Mononuclear cell (primary cell): ENCODE data around the gene IQGAP2. TPM values are rescaled to one million over a fixed set of nuclear protein-coding genes. Genes with fewer than 3 reads are reported as not detected.
"Not testable (repeated sequence)": the region's sequence is repeated elsewhere in the genome, so short reads cannot be mapped to it uniquely, and the experiment has no call there.

Source experiments
- H3K27me3 ChIP-seq: 2 replicates; pipeline ENCODE4 v1.6.0; 2011; ENCODE audit warnings: low read length, control low read depth; ENCODE audit not compliant: insufficient read depth
- H3K4me1 ChIP-seq: 2 replicates; pipeline ENCODE4 v1.5.1; 2011; ENCODE audit warnings: mild to moderate bottlenecking, low read length, control low read depth; ENCODE audit not compliant: insufficient read depth
- H3K4me3 ChIP-seq: 2 replicates; pipeline ENCODE4 v1.5.1; 2011; ENCODE audit warnings: mild to moderate bottlenecking, low read length, moderate library complexity
- H3K9me3 ChIP-seq: 2 replicates; pipeline ENCODE4 v1.5.1; 2011; ENCODE audit warnings: low read depth, mild to moderate bottlenecking, control low read depth, low read length
- total RNA-seq: library from RNA; depleted of rRNA; stranded (reverse); fragments of >200 nt; gene quantifications from one replicate; pipeline ENCODE4 v1.2.3, GENCODE V29; 2012

Gene IQGAP2
- total RNA-seq, 1 donor, result 75.0 TPM

DNA sequence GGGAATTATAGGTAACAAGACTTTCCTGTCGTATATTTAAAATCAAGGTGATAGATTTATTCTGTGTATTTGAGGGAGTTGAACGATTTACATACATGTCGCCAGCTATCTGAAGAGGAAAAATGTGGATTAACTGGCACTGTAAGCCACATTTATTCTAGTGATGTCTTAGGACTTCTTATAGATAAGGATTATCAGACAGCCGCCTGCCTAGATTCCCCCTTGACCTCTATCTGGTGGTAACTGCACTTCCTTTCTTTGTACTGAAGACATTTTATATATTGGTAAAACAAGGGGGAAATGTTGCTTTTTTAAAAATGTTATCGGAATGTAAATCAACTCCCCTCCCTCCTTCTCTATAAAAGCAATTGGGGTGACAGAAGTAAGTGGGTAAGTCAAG, 259.4 kb downstream of the IQGAP2 start:
- Histone ChIP-seq H3K9me3 (no peaks in the 10 kb centered on the region), H3K4me3 (no peak overlapping the region), H3K4me1 (no peaks in the 10 kb centered on the region), H3K27me3 (no peaks in the 10 kb centered on the region)

DNA sequence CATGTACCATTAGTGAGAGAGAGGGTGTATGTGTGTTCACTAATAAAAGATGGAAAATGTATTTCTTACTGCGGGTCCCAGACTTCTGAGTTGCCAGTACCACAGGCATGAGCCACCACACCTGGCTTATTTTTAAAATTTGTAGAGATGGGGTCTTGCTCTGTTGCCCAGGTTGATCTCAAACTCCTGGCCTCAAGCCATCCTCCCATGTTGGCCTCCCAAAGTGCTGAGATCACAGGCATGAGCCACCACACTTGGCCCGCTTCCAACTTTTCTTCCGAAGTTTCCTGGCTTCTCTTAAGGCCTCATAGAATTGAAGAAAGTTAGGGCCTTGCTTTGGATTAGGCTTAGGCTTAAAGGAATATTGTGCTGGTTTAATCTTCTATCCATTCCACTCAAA, 260.5 kb downstream of the IQGAP2 start:
- Histone ChIP-seq H3K9me3 (no peaks in the 10 kb centered on the region), H3K27me3 (no peaks in the 10 kb centered on the region), H3K4me3 (no peak overlapping the region), H3K4me1 (no peaks in the 10 kb centered on the region)

DNA sequence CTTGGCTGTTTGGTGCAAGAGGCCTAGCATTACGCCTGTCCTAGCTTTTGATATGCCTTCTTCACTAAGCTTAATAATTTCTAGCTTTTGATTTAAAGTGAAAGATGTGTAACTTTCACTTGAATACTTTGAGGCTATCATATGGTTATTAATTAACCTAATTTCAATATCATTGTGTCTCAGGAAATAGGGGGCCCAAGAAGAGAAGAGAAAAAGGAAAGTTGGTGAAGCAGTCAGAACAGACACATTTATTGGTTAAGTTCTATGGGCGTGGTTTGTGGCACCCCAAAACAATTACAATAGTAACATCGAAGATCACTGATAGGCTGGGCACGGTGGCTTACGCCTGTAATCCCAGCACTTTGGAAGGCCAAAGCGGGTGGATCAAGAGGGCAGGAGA, 261.0 kb downstream of the IQGAP2 start:
- Histone ChIP-seq H3K4me3 (no peak overlapping the region), H3K27me3 (no peaks in the 10 kb centered on the region), H3K9me3 (no peaks in the 10 kb centered on the region), H3K4me1 (no peaks in the 10 kb centered on the region)

DNA sequence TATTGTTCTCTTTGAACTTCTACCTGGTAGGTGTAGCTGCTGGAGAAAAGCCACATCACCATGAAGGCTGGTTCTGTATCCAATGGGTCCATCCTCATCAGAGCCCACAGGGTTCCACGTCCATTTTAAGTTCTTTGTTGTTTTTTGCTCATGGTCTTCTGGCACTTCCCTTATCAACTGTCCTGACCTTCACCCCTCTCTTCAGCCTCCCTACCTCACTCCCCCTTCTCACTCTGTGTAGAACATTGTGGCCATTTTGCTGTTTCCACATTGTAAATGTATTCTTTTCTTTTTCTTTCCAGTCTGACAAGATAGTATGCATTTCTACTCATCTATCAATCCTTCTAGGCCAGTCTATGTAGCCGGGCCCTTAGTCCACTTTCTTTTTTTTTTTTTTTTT, 264.4 kb downstream of the IQGAP2 start:
- no peak overlapping the region for H3K4me3 ChIP-seq
- H3K27me3 ChIP-seq, result no peaks in the 10 kb centered on the region
- no peaks in the 10 kb centered on the region for H3K9me3 ChIP-seq
- H3K4me1 ChIP-seq, result no peaks in the 10 kb centered on the region

DNA sequence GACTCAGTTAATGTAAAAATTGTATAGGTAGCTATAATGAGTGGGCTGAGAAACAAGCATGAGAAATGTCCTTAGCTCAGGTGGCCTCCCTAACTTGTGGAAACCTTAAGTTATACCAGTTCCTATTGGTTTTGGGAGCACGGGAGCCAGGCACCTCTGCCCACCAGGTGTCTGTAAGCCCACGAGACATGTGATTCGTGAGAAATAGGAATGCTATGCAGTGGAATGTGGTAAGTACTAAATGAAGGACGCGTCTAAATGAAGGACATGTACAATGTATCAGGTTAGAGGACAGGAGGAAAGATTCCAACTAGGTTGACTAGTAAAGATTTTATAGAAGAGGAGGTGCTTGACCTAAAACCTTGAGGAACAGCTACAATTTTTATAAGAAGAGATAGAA, 266.2 kb downstream of the IQGAP2 start:
- Histone ChIP-seq H3K27me3 (no peaks in the 10 kb centered on the region), H3K4me3 (no peak overlapping the region), H3K4me1 (no peaks in the 10 kb centered on the region), H3K9me3 (no peaks in the 10 kb centered on the region)

DNA sequence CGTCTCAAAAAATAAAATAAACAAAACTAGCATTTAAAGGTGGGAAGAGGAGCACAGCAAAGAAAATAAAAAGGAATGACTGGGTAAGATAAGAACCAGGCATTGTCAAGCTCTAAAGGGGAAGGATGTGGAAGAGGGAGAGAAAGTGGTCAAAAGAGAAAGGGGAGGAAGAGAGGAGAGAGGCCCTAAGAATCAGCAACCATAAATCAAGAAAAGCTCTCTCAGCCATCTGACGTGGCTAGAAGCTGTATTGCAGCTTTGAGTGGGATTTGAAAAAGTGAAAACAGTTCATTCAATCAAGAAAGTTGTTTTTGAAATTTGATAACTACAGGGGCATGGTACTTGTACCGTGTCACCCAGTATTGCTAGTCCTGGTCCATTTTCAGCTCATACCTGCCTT, 267.4 kb downstream of the IQGAP2 start:
- no peaks in the 10 kb centered on the region for H3K9me3 ChIP-seq

DNA sequence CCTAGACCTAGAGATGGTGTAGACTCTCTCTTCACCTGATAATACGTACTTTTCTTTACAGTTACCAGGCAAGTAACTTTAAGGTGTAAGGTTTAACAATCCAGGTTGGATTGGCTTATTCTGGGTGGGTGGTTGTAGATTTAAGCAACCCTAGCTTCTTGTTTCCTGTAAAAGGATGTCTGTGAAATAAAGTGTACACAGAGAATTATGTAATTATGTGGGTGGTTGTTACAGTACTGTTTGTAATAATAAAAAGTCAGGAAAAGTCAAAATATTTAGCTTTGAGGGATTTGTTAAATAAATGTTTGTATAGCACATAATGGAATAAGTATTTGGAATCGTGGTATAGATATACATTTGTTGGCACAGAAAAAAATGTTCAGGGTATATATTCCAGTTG, 269.2 kb downstream of the IQGAP2 start:
- Histone ChIP-seq H3K27me3 (no peaks in the 10 kb centered on the region), H3K9me3 (no peaks in the 10 kb centered on the region), H3K4me3 (no peak overlapping the region), H3K4me1 (no peaks in the 10 kb centered on the region)

More for the DNA sequence above, 267.4 kb downstream of the IQGAP2 start:
- Histone ChIP-seq H3K4me3 (no peak overlapping the region), H3K4me1 (no peaks in the 10 kb centered on the region), H3K27me3 (no peaks in the 10 kb centered on the region)

DNA sequence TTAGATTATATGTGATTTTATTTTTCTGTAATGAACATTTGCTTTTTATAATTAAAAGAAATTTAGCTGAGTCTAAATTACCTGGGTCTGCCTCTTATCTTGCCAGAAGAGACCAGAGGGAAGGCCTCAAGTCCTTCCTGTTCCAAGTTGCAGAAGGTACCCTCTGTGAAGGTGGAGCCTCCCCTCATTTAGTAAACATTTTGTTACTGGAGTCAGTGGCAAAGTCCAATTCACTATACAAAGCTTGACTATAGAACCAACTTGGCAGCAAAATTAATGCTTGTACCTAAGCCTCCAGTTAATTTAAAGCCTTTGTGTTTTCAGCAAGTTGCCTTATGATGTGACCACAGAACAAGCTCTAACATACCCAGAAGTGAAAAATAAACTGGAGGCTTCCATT, 270.0 kb downstream of the IQGAP2 start:
- Histone ChIP-seq H3K9me3 (no peaks in the 10 kb centered on the region), H3K27me3 (no peaks in the 10 kb centered on the region), H3K4me3 (no peak overlapping the region), H3K4me1 (no peaks in the 10 kb centered on the region)

DNA sequence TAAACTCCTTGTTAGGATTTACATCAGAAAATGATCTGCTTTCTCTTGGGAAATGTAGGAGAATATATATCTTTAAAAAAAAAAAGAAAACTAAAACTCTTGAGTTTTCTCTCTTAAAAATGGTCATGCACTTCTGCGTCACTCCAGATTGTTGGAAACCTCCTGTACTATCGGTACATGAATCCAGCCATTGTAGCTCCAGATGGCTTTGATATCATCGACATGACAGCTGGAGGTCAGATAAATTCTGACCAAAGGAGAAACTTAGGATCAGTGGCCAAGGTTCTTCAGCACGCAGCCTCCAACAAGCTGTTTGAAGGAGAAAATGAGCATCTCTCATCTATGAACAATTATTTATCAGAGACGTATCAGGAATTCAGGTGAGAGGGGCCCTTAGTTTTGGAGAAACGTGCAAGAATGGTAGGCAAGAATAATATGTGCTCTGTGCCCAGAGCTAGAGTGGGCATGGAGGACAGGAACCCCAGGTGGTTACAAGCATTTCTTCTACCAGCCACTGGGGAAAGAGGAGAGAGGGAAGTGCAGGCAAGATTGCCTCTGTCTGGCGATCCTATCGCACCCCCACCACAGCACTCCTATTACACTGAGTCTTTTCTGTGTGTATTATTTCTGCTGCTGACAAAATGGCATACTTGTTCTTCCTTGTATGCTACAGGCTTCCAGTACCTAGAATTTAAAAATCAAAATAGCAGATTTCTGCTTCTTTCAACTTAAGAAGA, 271.4 kb downstream of the IQGAP2 start:
- Histone ChIP-seq H3K9me3 (no peaks in the 10 kb centered on the region), H3K4me1 (no peaks in the 10 kb centered on the region), H3K4me3 (no peak overlapping the region), H3K27me3 (no peaks in the 10 kb centered on the region)

DNA sequence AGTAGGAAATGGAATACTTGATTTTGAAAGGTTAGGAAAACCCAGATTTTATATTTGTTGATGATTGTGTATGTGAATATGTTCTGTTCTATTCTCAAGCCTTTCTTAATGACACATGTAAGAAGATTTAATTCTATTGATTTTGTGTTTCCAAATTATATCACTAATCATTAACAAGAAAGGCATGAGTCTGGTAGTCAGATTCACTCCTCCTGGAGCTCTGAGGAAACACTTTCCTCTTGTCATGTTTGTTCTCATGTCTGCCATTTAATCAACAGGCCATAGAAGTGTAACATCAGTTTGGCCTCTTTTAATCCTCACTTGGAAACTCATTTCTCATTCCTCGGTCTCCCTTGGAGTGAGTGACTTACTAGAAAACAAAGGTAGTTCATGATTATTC, 272.3 kb downstream of the IQGAP2 start:
- Histone ChIP-seq H3K4me1 (no peaks in the 10 kb centered on the region), H3K27me3 (no peaks in the 10 kb centered on the region), H3K4me3 (no peak overlapping the region), H3K9me3 (no peaks in the 10 kb centered on the region)

DNA sequence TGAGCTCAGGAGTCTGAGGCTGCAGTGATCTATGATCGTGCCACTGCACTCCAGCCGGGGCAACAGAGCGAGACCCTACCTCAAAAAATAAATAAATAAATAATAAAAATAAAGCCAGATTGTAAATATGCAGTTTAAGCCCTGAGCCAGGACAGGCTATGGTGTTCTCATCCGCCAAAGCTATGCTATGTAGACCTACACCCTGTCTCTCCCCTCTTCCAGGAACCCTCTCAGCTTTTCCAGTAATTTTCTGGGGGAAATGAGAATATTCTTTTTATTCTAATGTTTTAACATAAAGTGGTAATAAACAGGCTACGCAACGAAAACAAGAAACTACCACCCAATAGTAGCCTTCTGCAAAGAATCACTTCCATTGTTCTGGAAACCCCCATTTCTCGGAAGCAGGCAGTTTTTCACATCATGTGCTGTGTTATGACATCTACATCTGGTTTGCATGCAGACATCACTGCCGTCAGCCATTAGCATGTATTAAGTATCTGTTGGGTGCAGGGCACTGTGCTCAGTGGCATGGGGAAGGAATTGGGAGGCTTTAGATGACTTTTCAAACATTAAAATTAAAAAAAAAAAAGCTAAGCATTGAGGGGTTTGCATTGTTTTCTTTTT, 274.9 kb downstream of the IQGAP2 start:
- H3K4me3 ChIP-seq, result no peak overlapping the region
- no peaks in the 10 kb centered on the region for H3K4me1 ChIP-seq
- H3K27me3 ChIP-seq, result no peaks in the 10 kb centered on the region
- no peaks in the 10 kb centered on the region for H3K9me3 ChIP-seq

DNA sequence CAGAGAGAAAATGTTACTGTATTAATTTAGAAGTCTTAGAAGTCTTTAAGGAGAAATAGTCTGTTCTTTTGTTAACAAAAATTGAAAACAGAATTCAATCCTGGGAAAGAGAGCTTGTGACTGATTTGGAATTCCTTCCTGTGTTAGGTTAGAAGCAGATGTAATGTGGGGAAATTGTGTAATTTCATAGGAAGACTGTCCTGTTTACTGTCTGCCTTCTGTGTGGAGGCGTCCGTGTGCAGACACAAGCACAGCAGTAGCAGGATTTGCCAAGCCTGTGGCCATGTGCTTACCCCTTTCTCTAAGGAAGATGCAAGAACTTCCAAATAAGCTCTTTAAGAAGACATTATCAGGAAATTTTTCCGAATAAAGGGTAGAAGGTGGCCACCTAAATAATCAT, 276.1 kb downstream of the IQGAP2 start:
- no peaks in the 10 kb centered on the region for H3K27me3 ChIP-seq
- H3K9me3 ChIP-seq, result no peaks in the 10 kb centered on the region
- no peak overlapping the region for H3K4me3 ChIP-seq
- no peaks in the 10 kb centered on the region for H3K4me1 ChIP-seq

DNA sequence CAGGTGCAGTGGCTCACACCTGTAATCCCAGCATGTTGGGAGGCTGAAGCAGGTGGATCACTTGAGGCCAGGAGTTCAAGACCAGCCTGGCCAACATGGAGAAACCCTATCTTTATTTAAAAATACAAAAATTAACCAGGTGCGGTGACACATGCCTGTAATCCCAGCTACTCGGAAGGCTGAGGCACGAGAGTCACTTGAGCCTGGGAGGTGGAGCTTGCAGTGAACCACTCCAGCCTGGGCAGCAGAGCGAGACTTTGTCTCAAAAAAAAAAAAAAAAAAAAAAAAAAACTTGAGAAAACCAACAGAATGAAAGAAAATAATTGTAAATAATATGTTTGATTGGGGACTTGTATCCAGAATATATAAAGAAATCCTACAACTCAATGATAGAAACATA, 277.7 kb downstream of the IQGAP2 start:
- not testable (repeated sequence) for H3K27me3 ChIP-seq, H3K4me3 ChIP-seq, H3K9me3 ChIP-seq, H3K4me1 ChIP-seq

DNA sequence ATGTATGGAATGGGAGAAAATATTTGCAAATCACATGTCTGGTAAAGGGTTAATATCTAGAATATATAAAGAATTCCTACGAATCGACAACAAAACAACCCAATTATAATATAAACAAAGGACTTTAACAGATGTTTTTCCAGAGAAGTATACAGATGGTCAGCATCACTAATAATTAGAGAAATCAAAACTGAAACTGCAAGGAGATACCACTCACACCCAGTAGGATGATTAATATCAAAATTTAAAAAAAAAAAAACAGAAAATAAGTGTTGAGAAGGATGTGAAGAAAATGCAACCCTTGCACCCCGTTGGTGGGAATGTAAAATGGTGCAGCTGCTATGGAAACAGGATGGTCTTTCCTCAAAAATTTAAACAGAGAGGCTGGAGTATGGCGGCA, 278.2 kb downstream of the IQGAP2 start:
- Histone ChIP-seq H3K4me1 (no peaks in the 10 kb centered on the region), H3K9me3 (no peaks in the 10 kb centered on the region), H3K4me3 (no peak overlapping the region), H3K27me3 (no peaks in the 10 kb centered on the region)

DNA sequence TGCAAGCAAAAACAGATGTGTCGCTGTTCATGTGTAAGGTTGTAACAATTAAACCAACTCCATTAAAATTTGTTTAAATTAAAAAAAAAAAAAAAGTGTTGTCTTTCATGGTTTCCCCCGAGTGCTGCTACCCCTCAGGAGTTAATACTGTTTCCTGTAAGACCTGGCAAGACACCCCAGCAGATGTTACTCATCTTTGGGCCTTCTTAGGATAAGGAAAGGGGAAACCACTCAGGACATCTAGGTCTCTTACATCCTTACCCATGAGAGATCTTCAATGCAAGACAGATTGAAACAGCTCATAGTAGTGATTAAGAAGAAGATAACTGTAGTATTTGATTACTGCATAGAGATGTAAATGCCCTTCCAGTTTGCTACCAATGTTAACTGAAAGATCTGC, 279.3 kb downstream of the IQGAP2 start:
- no peaks in the 10 kb centered on the region for H3K4me1 ChIP-seq
- H3K4me3 ChIP-seq, result no peak overlapping the region
- no peaks in the 10 kb centered on the region for H3K27me3 ChIP-seq
- H3K9me3 ChIP-seq, result no peaks in the 10 kb centered on the region
